ENCODE data around the gene SIX2. TPM values are rescaled to one million over a fixed set of nuclear protein-coding genes. Genes with fewer than 3 reads are reported as not detected.
A peak's percentile ranks its signal among the peaks of the same experiment; 100 is the strongest.

Gene SIX2
- polyA plus RNA-seq, 1 donor (not counting 4 experiments of a cell fraction or from before 2014, with no cell fraction given), result not detected

GRCh38 chr2:45006041-45006941 is 3.0 kb downstream of the SIX2 start:
- dilution Hi-C loops (cut with MboI; ENCODE audit: extremely low pct_ligation_motif_present, low sequenced_read_pairs), result no loop called here
- Histone ChIP-seq H3K4me2 (ENCODE audit: control insufficient read depth, extremely low read depth, insufficient read depth, low read depth, low read length) (no peak overlapping the region), H3K9ac (ENCODE audit: control insufficient read depth, extremely low read depth, insufficient read depth, low read length) (no peak overlapping the region)

GRCh38 chr2:45005261-45006002 is 3.8 kb downstream of the SIX2 start:
- peaks cover 10% of the 10 kb centered on the region for H3K4me1 ChIP-seq (ENCODE audit: control insufficient read depth, extremely low read depth, insufficient read depth, low read length)
- H3K9ac ChIP-seq (ENCODE audit: control insufficient read depth, extremely low read depth, insufficient read depth, low read length), result no peak overlapping the region
- H3K9me1 ChIP-seq (ENCODE audit: control insufficient read depth, extremely low read depth, insufficient read depth, low read length), result no peaks in the 10 kb centered on the region
- FAIRE-seq (no peak), DNase-seq (ENCODE audit: low read depth, low spot score) (no peak)
- no peak overlapping the region for H2AFZ ChIP-seq (ENCODE audit: control insufficient read depth, low read length)
- dilution Hi-C loops (cut with MboI; ENCODE audit: extremely low pct_ligation_motif_present, low sequenced_read_pairs), result no loop called here
- H3K9me3 ChIP-seq (ENCODE audit: control insufficient read depth, low read depth, low read length), result no peaks in the 10 kb centered on the region
- no peak for TF ChIP-seq EZH2 (IDR thresholded peaks at IDR 0.05; ENCODE audit: low read length)
- no peak for TF ChIP-seq CTCF (optimal IDR thresholded peaks at IDR 0.05 in 1 of 3, IDR thresholded peaks at IDR 0.05 in 1 of 3, conservative IDR thresholded peaks at IDR 0.05 in 1 of 3; ENCODE audit: extremely low read depth in 1 of 3, insufficient read depth in 2 of 3, low read length in 3 of 3)
- H3K4me3 ChIP-seq (ENCODE audit: control insufficient read depth in 2 of 3, extremely low read depth in 1 of 3, insufficient read depth in 2 of 3, low read depth in 1 of 3, low read length in 3 of 3), result no peak overlapping the region
- no peak overlapping the region for H3K4me2 ChIP-seq (ENCODE audit: control insufficient read depth, extremely low read depth, insufficient read depth, low read depth, low read length)
- H3K27ac ChIP-seq (ENCODE audit: control insufficient read depth, insufficient read depth, low read length), result no peak overlapping the region
- H4K20me1 ChIP-seq (ENCODE audit: control insufficient read depth, extremely low read depth, insufficient read depth, low read length), result no peaks in the 10 kb centered on the region
- H3K36me3 ChIP-seq (ENCODE audit: control insufficient read depth in 2 of 2, extremely low read depth in 1 of 2, insufficient read depth in 2 of 2, low read length in 2 of 2), result no peaks in the 10 kb centered on the region
- H3K27me3 ChIP-seq (ENCODE audit: control insufficient read depth, extremely low read depth, insufficient read depth, low read length), result peaks cover 96% of the 10 kb centered on the region
- no peaks in the 10 kb centered on the region for H3K79me2 ChIP-seq (ENCODE audit: control insufficient read depth, insufficient read depth, low read length)

More at GRCh38 chr2:45006041-45006941, 3.0 kb downstream of the SIX2 start:
- TF ChIP-seq CTCF (optimal IDR thresholded peaks at IDR 0.05 in 1 of 3, IDR thresholded peaks at IDR 0.05 in 1 of 3, conservative IDR thresholded peaks at IDR 0.05 in 1 of 3; ENCODE audit: extremely low read depth in 1 of 3, insufficient read depth in 2 of 3, low read length in 3 of 3), result no peak
- peak; percentile 43 for TF ChIP-seq EZH2 (IDR thresholded peaks at IDR 0.05; ENCODE audit: low read length)
- H3K36me3 ChIP-seq (ENCODE audit: control insufficient read depth in 2 of 2, extremely low read depth in 1 of 2, insufficient read depth in 2 of 2, low read length in 2 of 2), result no peaks in the 10 kb centered on the region
- no peaks in the 10 kb centered on the region for H3K9me3 ChIP-seq (ENCODE audit: control insufficient read depth, low read depth, low read length)
- no peaks in the 10 kb centered on the region for H4K20me1 ChIP-seq (ENCODE audit: control insufficient read depth, extremely low read depth, insufficient read depth, low read length)
- peaks cover 10% of the 10 kb centered on the region for H3K4me1 ChIP-seq (ENCODE audit: control insufficient read depth, extremely low read depth, insufficient read depth, low read length)
- no peaks in the 10 kb centered on the region for H3K9me1 ChIP-seq (ENCODE audit: control insufficient read depth, extremely low read depth, insufficient read depth, low read length)
- H3K79me2 ChIP-seq (ENCODE audit: control insufficient read depth, insufficient read depth, low read length), result no peaks in the 10 kb centered on the region
- no peak for DNase-seq (ENCODE audit: low read depth, low spot score)
- no peak for FAIRE-seq
- no peak overlapping the region for H3K27ac ChIP-seq (ENCODE audit: control insufficient read depth, insufficient read depth, low read length)
- peaks cover 96% of the 10 kb centered on the region for H3K27me3 ChIP-seq (ENCODE audit: control insufficient read depth, extremely low read depth, insufficient read depth, low read length)
- H3K4me3 ChIP-seq (ENCODE audit: control insufficient read depth in 2 of 3, extremely low read depth in 1 of 3, insufficient read depth in 2 of 3, low read depth in 1 of 3, low read length in 3 of 3), result no peak overlapping the region
- H2AFZ ChIP-seq (ENCODE audit: control insufficient read depth, low read length), result no peak overlapping the region

Measured in keratinocyte (primary cell).